PFSK-1 (cell line): Measurements from ENCODE around the gene DGKH.

ENCODE experiments used
- FOXP2 ChIP-seq: optimal IDR thresholded peaks from 2 replicates; pipeline ENCODE3; 2011; ENCODE audit warnings: borderline replicate concordance, control low read depth, inconsistent platforms; ENCODE audit not compliant: insufficient read depth; ENCODE audit errors: extremely low read length, extremely low read depth
- POLR2AphosphoS5 ChIP-seq: IDR thresholded peaks from 2 replicates; pipeline ENCODE4 v1.6.1; 2012; ENCODE audit warnings: low read depth, mild to moderate bottlenecking, control low read depth, low read length, moderate library complexity
- REST ChIP-seq, 2 experiments: IDR thresholded peaks; 2 replicates each; pipeline versions ENCODE4 v1.6.1 to v1.8.0; 2011 to 2012; ENCODE audit warnings: low read depth in 2 of 2, low read length in 2 of 2, control low read depth in 1 of 2, inconsistent platforms in 1 of 2, mild to moderate bottlenecking in 1 of 2, moderate library complexity in 1 of 2; ENCODE audit not compliant: insufficient read depth in 1 of 2
- SIN3A ChIP-seq: IDR thresholded peaks from 2 replicates; pipeline ENCODE4 v1.6.1; 2012; ENCODE audit warnings: mild to moderate bottlenecking, low read length, moderate library complexity, borderline replicate concordance; ENCODE audit not compliant: insufficient read depth
- TAF1 ChIP-seq: IDR thresholded peaks from 2 replicates; pipeline ENCODE4 v1.6.1; 2012; ENCODE audit warnings: low read length, control low read depth, borderline replicate concordance; ENCODE audit not compliant: insufficient read depth

The DGKH gene

GRCh38 chr13:42021851-42022250 is 26.6 kb upstream of the DGKH start:
- no peak for TF ChIP-seq SIN3A
- no peak for TF ChIP-seq FOXP2
- TF ChIP-seq TAF1 = no peak
- no peak for TF ChIP-seq POLR2AphosphoS5
- TF ChIP-seq REST (IDR thresholded peaks at IDR 0.05; ENCODE audit: insufficient read depth in 1 of 2, low read depth in 2 of 2, low read length in 2 of 2) = no peak

GRCh38 chr13:42022336-42022735 is 26.1 kb upstream of the DGKH start:
- no peak for TF ChIP-seq POLR2AphosphoS5
- TF ChIP-seq FOXP2 = no peak
- no peak for TF ChIP-seq TAF1
- no peak for TF ChIP-seq SIN3A

- TF ChIP-seq FOXP2 = no peak
- no peak for TF ChIP-seq TAF1
- no peak for TF ChIP-seq POLR2AphosphoS5
- TF ChIP-seq SIN3A = no peak
These were observed 25.5 kb upstream of the DGKH start for GRCh38 chr13:42022796-42023493.

- TF ChIP-seq SIN3A = no peak
- no peak for TF ChIP-seq POLR2AphosphoS5
- no peak for TF ChIP-seq TAF1
- no peak for TF ChIP-seq FOXP2
- TF ChIP-seq REST (IDR thresholded peaks at IDR 0.05; ENCODE audit: insufficient read depth in 1 of 2, low read depth in 2 of 2, low read length in 2 of 2) = no peak
These were observed 21.2 kb upstream of the DGKH start for GRCh38 chr13:42027286-42027685.

- TF ChIP-seq POLR2AphosphoS5 = no peak
These were observed 20.2 kb upstream of the DGKH start for GRCh38 chr13:42028113-42028799.

- TF ChIP-seq FOXP2 (no peak), POLR2AphosphoS5 (no peak), SIN3A (no peak), TAF1 (no peak), REST (IDR thresholded peaks at IDR 0.05; ENCODE audit: insufficient read depth in 1 of 2, low read depth in 2 of 2, low read length in 2 of 2) (no peak)
These were observed 12.4 kb upstream of the DGKH start for GRCh38 chr13:42035905-42036521.
